NCI-H345 treated with DMSO at 0.1 percent for 48 hours (cell line): Measurements from ENCODE around the gene PTPN18.
"Not testable (repeated sequence)": the region's sequence is repeated elsewhere in the genome, so short reads cannot be mapped to it uniquely, and the experiment has no call there.

Experiments
- DNase-seq: peaks from one replicate; lab custom pipeline; 2025; ENCODE audit not compliant: unreplicated experiment; lab: John Stamatoyannopoulos, UW

Gene PTPN18

DNA sequence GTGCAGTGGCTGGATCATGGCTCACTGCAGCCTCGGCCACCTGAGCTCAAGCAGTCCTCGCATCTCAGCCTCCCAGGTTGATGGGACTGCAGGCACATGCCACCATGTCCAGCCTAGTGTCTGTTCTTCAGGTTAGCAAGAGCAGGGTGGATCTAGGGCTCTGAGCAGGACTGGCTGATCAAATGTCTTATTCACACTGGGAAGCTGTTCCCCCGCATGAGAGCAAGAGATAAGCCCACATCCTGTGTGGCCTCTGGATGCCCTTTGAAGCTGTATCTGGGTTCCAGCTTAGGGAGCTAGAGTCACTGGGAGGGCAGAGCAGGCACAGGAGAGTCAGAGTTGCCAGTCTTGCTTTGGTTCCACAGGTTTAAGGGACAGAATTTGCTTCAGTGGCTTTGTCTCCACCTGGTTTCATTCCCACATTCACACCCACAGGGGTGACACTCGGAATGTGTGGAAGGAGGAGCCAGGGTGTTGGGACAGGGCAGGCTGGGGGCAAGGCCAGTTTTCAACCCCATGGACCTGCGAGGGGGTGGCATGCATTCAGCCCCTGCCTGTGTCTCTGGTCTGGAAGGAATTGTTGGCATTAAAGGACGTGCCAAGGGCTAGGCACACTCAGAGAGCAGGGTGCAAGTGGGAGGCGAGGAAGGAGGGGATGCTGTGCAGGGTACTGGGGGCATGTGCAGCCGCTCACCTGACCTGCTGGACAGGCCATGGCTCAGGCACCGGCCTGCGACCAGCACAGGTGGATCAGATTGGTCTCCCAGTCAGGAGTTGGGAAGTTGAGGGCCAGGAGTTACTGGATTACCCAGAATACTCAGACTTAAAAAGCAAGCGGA is 24.5 kb downstream of the PTPN18 start:
- DNase-seq: no peak

DNA sequence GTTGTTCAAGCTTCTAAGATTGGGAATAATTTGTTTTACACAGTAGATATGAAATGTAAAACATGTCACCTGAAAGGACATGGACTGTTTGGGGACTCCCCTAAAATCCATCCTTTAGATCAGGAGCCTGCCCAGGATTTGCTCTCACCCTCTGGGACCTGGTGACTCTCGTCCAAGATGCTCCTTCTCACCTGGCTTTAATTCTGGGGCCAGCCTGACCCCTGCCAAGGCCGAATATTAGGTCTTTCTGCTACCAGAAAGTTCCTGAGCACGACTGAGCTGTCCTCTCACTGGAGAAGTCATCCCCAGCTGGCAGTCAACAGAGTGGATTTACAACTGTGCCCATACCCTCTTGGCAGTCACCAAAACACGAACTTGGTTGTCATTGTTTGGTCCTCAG is 25.3 kb downstream of the PTPN18 start:
- DNase-seq: no peak

GRCh38 chr2:130381619-130382018 is 25.8 kb downstream of the PTPN18 start:
- no peak for DNase-seq

- no peak for DNase-seq
Measured at GRCh38 chr2:130382313-130382917, 26.6 kb downstream of the PTPN18 start.

GRCh38 chr2:130385709-130386108 is 29.9 kb downstream of the PTPN18 start:
- no peak for DNase-seq

GRCh38 chr2:130387071-130387400 is 31.2 kb downstream of the PTPN18 start:
- no peak for DNase-seq

- no peak for DNase-seq
Measured at GRCh38 chr2:130387804-130388203, 31.9 kb downstream of the PTPN18 start.

DNA sequence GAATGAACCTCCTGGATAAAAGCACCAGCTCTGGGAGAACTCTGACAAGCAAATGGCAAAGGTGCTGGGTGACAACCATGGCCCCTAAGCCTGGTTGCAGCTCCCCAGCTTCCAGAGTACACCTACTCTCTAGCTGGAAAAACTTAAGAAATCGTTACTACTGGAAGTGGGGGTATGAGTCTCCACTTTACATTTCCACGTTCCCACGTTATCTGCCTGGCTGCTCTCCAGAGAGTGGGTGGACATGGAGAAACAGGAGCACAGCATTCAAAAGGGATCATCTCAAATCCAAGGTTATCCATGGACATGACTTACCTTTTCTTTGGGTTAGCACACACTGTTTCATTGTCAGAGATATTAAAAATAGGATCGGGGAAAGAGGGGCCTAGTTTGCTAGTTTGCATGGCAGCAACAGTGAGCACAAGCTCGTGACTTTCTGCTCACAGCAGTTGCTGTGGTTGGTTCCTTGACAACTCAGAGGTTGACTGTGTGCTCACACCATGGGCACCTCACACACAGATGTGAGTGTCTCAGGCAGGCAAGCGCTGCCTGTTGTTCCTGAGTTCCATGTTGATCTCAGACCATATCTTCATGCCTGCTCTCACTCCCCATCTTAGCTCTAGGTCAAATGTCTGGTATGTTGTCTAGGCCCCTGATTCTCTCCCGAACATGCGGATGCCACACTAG is 32.5 kb downstream of the PTPN18 start:
- no peak for DNase-seq

DNA sequence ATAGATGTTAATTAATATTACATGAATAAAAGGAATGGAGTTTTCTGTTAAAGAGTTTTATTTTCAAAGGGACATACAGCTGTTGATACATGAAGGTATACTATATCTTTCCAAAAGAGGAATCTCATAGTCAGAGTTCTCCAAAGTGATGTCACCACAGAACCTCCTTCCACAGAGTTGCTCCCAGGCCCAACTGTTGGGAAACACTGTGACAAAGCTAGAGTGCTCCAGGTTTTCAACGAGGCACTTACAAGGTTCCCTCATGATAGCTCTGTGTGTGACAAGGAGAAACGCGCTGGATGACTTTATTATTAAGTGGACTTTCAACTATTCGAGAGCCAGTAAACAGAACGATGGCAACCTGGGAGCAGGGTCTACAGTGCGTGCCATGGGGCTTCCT is 33.5 kb downstream of the PTPN18 start:
- no peak for DNase-seq

DNA sequence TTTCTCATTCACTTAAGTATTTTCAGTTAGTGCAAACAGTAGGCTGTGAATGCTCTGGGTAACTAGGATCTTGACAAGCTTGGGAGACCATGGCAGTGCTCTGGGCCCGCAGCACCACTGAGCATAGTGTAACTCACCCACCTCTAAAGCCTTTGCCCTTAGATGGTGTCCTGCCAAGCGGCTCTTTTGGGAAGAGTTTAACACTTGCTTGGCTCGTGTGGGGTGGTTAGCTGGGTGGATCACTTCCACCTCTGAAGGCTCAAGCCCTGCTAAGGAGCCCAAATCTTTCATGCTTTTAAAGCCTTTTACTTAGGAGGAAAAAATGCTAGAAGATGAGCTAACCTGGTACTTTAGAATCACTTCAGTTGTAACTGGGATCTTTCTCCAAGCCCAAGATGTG is 33.9 kb downstream of the PTPN18 start:
- no peak for DNase-seq

DNA sequence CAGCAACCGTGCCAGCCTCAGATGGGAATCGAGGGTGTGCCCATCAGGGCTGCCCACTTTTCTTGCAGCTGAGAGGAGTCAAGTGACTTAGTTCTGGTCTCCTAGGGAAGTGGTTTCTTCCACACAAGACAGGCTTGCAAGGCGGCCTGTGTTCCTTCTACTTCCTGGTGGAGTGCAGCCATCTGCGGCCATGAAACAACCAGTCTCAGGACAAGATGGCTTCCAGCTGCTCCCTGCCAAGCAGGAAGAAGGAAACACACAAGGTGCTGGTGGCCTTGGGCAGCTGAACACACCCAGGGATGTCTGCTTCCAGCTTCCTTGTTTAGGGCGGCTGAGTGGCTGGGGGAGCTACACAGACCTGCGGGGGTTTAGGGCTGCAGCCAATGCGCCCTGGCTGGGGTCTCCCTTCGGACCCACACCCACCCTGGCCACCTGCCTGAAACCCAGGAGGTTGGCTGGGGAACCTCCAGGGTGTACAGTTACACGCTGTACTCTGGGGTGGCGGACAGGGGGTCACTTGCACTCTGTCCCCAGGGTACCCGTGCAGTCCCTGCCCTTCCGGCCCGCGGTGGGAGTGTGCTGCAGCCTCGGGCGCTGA is 34.7 kb downstream of the PTPN18 start:
- DNase-seq: no peak

- peak; percentile 39 for DNase-seq
Measured at GRCh38 chr2:130391058-130391871, 35.4 kb downstream of the PTPN18 start.

DNA sequence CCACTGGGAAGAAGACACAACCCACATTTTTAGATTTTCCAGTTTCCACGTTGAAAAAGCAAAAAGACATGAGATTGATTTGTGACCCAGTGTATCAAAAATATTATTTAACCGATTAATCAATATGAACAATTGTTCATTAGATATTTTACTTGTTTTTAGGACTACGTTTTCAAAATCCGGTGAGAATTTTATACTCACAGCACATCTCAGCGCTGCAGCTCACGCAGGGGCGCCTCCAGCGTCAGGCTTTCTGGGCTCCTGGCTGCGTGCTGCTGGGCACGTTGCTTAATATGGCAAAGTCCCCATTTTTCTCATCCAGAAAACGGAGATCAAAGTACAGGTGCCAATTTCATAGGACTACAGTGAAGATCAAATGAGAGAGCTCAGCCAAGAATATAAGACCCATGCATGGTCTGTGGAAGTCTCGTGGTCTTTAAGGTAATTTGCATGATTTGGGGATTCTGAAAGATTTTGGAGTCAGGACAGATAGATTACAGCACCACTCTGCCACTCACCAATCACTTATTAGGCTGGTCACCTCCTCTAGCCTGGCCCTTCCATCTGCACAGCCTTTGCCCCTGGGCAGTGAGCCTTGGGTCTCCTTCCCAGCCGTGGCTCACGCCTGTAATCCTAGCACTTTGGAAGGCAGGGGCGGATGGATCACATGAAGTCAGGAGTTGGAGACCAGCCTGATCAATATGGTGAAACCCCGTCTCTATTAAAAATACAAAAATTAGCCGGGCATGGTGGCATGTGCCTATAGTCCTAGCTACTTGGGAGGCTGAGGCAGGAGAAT is 36.2 kb downstream of the PTPN18 start:
- DNase-seq: peak; percentile 45

GRCh38 chr2:130393318-130393910 is 37.6 kb downstream of the PTPN18 start:
- no peak for DNase-seq

DNA sequence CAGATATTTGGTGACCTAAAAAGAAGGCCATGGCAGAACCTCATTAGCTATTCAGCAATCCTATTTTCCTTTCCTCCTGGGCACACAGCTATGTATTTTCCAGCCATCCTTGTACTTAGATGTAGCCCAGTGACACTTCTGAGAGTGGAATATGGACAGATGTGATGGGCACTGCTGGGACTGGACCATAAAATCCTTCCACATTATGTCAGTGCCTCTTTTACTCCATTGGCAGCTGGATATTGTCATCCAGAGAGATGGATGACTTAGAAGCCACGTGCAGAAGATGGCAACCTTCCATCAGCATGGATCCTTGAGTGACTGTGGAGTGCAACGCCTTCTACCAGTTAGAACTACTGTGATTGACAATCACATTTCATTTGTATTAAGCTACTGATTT is 50.4 kb downstream of the PTPN18 start:
- DNase-seq: not testable (repeated sequence)

GRCh38 chr2:130416693-130417092 is 60.8 kb downstream of the PTPN18 start:
- not testable (repeated sequence) for DNase-seq

GRCh38 chr2:130418845-130419244 is 63.0 kb downstream of the PTPN18 start:
- not testable (repeated sequence) for DNase-seq
